ENCODE results near the gene ELAPOR1.
A peak's percentile ranks its signal among the peaks of the same experiment; 100 is the strongest.

Gene ELAPOR1, protein sequence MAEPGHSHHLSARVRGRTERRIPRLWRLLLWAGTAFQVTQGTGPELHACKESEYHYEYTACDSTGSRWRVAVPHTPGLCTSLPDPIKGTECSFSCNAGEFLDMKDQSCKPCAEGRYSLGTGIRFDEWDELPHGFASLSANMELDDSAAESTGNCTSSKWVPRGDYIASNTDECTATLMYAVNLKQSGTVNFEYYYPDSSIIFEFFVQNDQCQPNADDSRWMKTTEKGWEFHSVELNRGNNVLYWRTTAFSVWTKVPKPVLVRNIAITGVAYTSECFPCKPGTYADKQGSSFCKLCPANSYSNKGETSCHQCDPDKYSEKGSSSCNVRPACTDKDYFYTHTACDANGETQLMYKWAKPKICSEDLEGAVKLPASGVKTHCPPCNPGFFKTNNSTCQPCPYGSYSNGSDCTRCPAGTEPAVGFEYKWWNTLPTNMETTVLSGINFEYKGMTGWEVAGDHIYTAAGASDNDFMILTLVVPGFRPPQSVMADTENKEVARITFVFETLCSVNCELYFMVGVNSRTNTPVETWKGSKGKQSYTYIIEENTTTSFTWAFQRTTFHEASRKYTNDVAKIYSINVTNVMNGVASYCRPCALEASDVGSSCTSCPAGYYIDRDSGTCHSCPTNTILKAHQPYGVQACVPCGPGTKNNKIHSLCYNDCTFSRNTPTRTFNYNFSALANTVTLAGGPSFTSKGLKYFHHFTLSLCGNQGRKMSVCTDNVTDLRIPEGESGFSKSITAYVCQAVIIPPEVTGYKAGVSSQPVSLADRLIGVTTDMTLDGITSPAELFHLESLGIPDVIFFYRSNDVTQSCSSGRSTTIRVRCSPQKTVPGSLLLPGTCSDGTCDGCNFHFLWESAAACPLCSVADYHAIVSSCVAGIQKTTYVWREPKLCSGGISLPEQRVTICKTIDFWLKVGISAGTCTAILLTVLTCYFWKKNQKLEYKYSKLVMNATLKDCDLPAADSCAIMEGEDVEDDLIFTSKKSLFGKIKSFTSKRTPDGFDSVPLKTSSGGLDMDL

DNA sequence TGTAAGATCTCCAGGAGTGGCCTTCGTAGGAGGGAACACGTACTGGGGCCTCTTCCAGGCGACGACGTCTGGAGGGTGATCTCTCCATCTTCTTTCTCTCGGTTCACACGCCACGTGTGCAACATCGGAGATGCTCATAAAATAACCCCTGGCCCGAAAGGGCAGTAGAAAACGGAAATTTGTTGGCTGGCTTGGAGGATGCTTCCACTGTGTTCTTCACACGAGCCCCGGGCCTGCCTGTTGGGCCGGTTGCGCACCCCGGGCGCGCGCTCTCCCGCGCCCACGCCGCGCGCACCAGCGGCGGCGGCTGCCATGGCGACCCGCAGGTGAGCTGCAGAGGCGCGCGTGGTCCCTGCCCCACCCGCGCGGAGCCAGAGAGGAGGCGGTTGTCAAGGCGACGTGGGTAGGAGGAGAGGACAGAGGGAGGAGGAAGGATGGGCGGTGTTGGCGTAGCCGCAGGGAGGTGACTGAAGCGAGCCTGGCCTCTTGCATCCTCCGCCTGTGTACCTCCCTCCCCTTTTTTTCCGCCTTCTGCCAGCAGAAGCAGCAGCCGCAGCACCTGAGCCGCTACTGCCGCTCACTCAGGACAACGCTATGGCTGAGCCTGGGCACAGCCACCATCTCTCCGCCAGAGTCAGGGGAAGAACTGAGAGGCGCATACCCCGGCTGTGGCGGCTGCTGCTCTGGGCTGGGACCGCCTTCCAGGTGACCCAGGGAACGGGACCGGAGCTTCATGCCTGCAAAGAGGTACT, at the start of gene ELAPOR1:
TSS of gene ELAPOR1 (plus strand) at position 526 of the 752 bp plus-strand sequence. CDS start at position 595, 69 bp downstream.
- DNase-seq: peak; percentile 77 to 86

DNA sequence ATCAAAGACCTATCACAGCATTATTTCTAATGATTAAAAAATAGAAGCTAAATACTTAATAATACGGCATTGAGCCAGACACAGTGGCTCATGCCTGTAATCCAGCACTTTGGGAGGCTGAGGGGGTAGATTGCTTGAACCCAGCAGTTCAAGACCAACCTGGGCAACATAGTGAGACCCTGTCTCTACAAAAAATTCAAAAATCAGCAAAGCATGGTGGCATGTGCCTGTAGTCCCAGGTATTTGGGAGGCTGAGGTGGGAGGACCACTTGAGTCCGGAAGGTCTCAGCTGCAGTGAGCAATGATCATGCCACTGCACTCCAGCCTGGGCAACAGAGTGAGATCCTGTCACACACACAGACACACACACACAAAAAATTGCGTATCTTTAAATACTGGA, 48.8 kb upstream of the ELAPOR1 start:
- no peak for DNase-seq

DNA sequence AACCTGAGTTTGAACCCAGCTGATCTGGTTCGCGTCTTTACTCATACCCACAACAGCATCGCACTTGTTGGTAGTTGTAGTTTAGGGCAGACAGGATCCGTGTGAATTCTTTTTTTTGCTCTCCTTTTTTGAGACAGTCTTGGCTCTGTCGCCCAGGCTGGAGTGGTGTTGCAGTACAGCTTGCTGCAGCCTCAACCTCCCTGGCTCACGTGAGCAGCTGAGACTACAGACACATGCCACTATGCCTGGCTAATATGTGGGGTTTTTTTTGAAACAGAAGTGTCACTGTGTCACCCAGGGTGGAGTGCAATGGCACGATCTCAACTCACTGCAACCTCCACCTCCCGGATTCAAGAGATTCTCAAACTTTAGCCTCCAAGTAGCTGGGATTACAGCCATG, 46.0 kb upstream of the ELAPOR1 start:
- DNase-seq: no peak

DNA sequence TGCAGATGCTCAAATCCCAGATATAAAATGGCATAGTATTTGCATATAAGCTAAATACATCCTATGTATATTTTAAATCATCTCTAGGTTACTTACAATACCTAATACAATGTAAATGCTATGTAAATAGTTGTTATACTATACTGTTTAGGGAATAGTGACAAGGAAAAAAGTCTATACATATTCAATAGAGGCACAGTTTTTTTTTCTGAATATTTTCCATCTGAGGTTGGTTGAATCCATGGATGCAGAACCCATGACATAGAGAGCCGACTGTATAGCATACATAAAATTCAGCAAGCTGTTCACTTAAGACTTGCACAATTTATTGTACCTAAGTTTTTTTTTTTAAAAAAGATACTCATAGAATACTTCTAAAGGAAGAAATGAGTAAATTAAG, 44.6 kb upstream of the ELAPOR1 start:
- DNase-seq: no peak

DNA sequence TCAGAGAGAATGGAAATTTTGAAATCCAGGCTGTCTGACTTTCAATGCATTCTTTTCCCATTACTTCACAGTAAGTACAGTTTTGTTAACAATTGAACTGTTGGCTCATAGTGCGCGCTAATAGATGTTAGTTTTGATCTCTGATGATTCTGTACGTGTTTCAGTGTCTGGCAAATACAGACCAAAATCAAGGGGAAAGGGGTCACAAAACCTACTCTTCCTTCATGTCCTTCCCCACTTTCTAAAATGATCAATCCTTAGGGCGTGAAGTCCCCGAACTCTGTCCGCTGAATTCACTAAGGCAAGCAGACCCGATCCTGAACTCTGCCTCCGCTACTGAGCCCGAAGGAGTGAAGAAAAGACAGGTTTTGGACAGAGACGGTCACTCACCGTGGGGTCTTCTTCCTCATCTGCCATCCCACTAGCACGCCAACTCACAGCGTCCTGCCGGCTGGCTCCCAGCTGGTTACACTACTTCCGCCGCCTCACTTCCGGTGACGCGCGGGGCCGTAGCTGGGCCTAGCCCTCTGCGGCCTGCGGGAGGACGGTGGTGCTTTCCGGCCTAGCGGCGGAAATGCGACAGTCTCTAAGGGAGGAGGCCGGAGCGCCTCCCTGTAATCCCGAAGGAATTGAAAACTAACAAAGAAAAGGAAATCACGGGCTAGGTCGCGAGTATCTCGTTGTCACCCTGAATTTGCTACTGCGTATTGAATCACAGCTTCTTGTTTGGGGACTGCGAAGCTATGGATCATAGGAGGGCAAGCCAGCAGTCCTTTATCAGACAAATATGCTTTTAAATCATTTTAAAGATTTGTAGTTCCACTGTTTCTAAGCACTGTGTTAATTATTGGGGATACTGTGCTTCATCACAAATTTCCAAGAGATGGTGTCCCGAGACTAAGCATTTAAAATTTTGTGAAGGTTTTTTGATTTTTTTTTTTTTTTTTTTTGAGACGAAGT, 38.1 kb upstream of the ELAPOR1 start, which contains the start of gene TAF13:
TSS of gene TAF13 (minus strand) at position 473 of the 960 bp plus-strand sequence. CDS start at position 417, 56 bp downstream.
- peak; percentile 92 to 93 for DNase-seq

DNA sequence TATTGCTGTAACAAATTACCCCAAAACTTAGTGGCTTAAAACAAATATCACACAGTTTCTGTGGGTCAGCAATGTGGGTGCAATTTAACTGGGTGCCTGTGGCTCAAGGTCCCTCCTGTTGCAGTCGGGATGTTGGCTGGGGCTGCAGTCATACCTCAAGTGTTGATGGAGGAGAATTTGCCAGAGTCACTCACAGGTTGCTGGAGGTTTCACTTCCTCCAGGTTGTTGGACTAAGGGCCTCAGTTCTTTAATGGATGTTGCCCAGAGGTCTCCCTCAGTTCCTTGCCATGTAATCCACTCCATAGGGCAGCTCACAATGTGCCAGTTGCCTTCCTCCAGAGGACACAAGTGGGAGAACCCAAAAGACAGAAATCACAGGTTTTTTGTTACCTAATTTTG, 35.6 kb upstream of the ELAPOR1 start:
- DNase-seq: no peak

DNA sequence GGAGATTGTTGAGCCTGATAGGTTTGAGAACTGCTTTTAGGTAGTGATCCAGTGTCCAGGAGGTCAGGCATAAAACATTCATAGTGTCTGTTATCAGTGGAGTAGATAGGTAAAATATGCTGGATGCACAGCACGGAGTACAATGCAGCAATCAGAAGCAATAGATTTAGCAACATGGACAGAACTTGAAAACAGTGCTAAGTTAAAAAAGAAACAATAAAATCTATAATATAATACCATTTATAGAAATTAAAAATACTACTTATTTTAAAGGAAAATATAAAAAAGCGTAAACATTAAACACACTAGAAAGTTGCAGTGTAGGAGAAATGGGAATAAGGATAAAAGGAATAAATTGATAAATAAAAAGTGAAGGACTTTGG, 34.7 kb upstream of the ELAPOR1 start:
- no peak for DNase-seq

DNA sequence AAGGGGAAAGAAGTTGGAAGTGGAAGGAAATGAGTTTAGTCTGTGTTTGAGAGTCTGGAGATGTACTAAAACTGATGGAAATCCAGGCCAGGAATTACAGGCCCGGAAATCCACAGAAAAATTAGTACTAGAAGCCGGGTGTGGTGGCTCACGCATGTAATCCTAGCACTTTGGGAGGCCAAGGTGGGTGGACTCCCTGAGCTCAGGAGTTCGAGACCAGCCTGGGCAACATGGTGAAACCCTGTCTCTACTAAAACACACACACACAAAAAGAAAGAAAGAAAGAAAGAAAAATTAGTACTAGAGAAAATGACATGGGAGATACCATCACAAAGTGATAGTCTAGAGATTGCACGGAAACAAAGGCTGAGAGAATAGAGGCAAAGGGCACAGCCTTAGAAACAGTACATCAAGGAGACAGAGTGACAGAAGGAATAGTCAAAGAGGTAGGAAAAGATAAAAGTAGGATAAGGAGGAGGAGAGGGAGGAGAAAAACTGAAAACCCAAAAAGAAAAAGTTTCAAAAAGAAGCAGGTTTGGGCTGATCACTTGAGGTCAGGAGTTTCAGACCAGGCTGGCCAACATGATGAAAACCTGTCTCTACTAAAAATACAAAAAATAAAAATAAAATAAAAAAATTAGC, 33.4 kb upstream of the ELAPOR1 start:
- no peak for DNase-seq

DNA sequence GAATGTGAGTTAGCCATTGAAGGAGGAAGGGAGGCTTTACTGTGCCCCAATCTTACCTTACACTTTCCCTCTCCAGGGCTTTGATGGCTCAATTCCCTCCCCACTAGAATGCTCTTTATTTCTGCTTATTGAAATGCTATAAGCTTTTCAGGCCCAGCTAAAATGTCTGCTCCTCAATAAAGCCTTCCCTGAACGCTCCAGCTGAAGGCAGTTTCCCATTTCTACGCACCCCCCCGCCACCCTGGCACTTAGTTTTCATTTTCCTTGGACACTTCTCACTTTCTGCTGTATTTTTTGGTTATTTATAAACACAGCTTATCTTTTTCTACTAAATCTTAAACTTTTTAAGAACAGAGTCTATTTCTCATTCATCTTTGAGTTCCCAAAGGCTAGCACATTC, 30.4 kb upstream of the ELAPOR1 start:
- no peak for DNase-seq

DNA sequence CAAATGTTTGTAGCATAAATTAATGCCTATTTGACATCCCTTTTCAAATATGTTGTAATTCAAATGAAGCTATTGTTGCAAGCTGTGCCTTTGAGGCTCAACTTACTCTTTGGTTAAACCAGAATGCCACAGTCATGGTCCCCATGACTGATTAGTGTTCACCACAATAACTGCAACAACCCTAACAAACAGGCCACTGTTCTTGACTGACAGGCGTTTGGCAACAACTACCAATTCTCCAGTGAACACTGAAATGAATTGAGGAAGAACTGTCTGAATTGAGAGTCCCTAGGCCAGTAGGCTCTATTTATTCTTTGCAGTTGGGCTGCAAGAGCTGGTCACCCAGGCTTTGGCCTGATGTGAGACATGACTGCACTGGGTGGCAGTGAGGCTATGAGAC, 30.0 kb upstream of the ELAPOR1 start:
- DNase-seq: no peak

DNA sequence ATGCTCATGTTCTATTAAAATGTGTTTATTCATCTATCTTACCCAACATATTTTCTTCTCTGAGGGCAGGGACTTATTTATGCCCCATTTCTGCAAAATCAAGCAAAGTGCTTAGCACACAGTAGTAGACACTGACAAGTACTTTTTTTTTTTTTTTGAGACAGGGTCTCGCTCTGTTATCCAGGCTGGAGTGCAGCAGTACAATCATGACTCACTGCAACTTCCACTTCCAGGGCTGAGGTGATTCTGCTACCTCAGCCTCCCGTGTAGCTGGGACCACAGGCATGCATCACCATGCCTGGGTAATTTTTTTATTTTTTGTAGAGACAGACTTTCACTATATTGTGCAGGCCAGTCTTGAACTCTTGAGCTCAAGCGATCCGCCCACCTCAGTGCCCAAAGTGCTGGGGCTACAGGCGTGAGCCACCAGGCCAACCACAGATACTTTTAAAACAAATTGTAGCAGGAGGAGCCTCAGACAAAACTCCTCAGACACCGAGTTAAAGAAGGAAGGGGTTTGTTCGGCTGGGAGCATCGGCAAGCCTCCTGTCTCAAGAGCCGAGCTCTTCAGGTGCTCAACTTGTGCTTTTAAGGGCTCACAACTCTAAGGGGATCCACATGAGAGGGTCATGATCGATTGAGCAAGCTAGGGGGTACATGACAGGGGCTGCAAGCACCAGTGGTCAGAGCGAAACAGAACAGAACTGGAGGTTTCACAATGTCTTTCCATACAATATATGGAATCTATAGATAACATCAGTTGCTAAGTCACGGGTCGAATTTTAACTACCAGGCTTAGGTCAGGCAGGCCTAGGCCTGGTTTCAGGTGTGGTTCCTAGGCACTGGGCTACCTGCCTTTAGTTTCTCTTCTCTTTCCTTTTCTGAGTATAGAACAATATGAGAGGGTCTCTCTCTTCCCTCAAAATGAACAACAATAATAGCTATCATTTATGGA, 29.1 kb upstream of the ELAPOR1 start:
- no peak for DNase-seq

DNA sequence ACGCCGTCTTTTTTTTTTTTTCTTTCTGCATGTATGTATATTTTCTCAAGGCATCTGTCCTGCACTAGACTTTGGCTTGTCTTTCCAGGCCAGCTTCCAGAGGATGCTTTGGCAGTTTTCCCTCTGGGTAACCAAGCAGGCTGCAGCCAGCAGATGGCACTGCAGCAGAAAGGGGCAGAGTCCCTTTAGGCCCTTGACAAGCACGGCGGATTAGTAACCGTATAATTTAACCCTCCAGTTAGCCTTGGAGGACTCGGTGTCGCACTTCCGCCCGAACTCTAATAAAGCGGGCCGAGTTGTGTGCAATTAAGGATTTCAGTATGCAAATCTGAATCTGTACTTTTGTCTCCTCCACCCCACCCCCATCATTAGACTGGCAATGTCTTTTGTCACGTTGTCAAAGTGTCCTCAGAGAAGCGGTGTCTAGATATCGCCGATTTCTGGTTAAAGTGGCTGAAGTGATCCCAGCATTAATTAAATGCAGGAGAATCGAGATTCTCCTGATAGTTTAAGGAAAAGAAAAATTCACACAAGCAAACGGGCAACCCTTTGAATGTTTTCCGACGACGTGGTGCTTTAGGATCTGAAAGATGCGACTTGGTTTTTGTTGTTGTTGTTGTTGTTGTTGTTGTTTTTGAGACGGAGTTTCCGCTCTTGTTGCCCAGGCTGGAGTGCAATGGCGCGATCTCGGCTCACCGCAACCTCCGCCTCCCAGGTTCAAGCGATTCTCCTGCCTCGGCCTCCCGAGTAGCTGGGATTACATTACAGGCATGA, 24.5 kb upstream of the ELAPOR1 start:
- peak; percentile 84 to 89 for DNase-seq

DNA sequence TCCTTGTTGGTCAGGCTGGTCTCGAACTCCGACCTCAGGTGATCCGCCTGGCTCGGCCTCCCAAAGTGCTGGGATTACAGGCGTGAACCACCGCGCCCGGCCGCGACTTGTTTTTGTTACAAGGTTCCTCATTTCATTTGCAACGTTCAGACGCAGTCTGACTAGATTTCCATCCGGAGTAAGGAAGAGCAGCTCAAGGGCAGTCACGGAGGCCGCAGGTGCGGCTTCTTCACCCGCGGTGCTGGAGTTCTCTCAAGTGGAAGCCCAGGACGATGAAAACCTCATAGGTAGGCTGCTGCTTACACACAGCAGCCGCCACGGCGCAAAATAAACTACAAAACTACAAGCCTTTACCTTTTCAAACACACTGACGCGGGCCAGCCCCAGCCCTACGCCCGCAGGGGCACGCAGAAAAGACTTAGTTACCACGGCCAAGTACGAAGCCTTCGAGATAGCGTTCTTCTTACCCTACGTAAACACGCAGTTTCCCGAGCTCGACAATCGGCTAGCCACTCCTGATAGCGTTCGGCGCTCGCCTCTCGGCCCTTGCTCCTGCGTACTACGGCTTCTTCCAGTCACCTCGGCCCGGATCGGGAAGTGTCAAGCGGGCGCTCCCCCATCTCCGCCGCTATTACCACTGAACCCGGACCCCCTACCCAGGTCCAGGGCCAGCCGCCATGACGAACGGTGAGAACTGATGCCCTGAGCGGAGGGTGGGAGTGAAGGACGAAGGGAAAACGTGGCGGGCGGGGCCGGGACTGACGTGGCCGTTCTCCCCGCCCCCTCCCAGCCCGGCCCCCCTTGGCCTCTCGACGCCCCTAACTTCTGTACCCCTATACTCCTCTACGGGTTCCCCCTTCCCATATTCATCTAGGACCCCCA, 23.5 kb upstream of the ELAPOR1 start, which contains the start of gene TMEM167B:
TSS of gene TMEM167B (plus strand) at position 569 of the 882 bp plus-strand sequence. CDS start at position 678, 109 bp downstream.
- DNase-seq: peak; percentile 70 to 87

DNA sequence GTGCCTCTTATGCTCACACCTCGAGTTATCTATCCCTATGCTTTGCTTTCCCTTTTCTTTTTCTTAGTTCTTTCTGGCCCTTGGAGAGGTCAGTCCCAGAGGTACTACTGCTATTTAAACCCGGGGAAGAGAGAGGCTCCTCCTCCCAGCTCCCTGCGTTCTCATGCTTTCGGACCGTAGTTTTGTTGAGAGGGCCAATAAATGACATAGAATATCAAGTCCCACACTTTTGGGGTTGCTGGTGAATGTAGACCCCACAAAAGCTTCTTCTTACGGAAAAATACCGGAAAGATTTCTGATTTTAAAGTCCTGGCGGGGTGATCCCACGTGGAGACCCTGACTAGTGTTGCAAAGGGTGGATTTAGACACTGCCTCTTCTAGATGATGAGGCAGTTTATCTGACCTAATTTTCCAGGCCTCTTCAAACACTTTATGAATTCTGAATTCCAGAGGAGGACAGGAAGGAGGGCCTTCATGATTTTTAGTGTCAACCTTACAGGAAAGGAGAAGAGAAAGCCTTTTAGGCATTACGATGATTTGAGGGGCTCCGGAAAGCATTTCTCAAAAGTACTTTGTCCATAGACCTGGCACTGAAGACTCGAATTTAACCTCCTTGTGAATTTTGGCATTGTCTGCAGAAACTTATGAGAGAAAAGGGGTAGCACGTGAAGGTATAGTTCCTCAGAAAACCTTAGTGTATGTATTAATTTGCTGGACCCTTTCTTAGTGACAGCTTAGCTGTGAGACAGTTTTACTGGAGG, 22.7 kb upstream of the ELAPOR1 start:
- DNase-seq: no peak

DNA sequence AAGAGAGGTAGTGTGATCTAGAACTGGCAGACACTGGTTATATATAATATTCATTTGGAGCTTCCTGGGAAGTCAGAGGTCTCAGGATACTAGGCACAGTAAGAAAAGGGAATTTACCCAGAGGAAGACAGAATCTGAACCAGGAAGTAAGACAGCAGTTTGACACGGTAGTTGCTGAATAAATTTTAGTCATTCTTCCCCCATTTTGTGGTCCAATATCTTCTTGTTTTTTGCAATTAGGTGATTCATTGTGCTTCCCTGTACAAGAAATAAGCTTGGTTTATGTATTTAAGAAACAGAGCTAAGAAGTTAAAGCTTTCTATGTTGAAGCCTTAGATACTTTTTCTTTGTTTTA, 22.1 kb upstream of the ELAPOR1 start:
- DNase-seq: no peak

DNA sequence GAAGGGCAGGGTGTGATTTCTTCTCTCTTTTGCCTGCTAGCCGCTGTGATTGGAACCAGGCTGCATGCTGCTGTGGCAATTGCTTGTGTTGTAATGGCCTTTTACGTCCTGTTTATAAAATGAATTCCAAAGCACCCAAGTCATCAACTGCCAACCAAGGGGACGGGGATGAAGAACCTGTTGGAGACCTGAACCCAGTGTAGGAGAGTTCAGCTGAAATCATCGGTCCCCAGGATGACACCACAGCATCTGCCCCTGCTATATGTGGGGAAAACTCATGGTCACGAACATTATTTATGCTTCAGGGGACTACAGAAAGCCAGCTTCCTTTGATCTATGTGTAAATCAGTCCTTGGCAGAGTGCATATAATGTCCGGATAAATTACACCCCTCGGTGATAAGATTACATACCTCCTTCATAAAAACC, 19.5 kb upstream of the ELAPOR1 start:
- DNase-seq: no peak

DNA sequence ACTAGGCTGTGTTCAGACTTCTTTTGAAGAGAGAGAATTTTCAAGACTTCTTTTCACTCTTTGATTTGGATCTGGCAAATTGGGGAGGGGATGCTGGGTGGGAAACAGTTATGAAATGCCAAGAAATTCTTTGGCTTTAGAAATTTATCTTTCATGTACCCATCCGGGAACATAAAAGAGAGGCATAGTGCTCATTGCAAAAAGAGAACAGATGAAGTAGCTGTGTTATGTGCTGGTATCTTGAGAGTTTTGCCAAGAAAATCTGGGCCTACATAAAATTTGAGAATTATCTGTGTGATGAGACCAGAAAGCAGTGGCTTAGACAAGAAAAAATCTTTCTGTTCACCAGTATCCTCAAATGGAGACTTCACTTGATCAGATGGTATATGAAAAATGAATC, 19.0 kb upstream of the ELAPOR1 start:
- DNase-seq: no peak

All from NCI-H1930 (cell line).